ENCODE results near the gene HARS1. TPM values are rescaled to one million over a fixed set of nuclear protein-coding genes. Genes with fewer than 3 reads are reported as not detected.
"Not testable (repeated sequence)": the region's sequence is repeated elsewhere in the genome, so short reads cannot be mapped to it uniquely, and the experiment has no call there.

Gene HARS1
- total RNA-seq, 4 donors from 2014 or later = 41.0 to 56.8 (median 48.2) TPM

- 46 to 47% methylated on average over 1 of the region's 1 CpG for WGBS, 2 donors
- intact Hi-C loops (cut with DNase I) = no loop called here
- DNase-seq = no peak
- H3K4me1 ChIP-seq = peaks cover 5 to 15% of the 10 kb centered on the region in 2 donors
- TF ChIP-seq POLR2A (IDR thresholded peaks at IDR 0.05) (no peak), CTCF (IDR thresholded peaks at IDR 0.05) (no peak)
- H3K27me3 ChIP-seq = no peaks in the 10 kb centered on the region
- H3K4me3 ChIP-seq (replicated peaks in 1 of 3) = no peak overlapping the region
- no peaks in the 10 kb centered on the region for H3K9me3 ChIP-seq
- no peak overlapping the region for H3K27ac ChIP-seq
- no peaks in the 10 kb centered on the region for H3K36me3 ChIP-seq
Measured at GRCh38 chr5:140628711-140629110, 62.5 kb downstream of the HARS1 start.

- Histone ChIP-seq H3K9me3 (no peaks in the 10 kb centered on the region), H3K27ac (no peak overlapping the region), H3K27me3 (no peaks in the 10 kb centered on the region), H3K4me1 (peaks cover 0 to 9% of the 10 kb centered on the region in 2 donors), H3K36me3 (no peaks in the 10 kb centered on the region), H3K4me3 (replicated peaks in 1 of 3) (no peak overlapping the region)
- DNase-seq = no peak
- intact Hi-C loops (cut with DNase I) = no loop called here
- 85 to 87% methylated on average over 6 of the region's 6 CpGs for WGBS, 2 donors
- TF ChIP-seq CTCF (IDR thresholded peaks at IDR 0.05) (no peak), POLR2A (IDR thresholded peaks at IDR 0.05) (no peak)
Measured at GRCh38 chr5:140627972-140628371, 63.2 kb downstream of the HARS1 start.

GRCh38 chr5:140624886-140625285, 66.3 kb downstream of the HARS1 start:
- H3K4me1 ChIP-seq; H3K27me3 ChIP-seq; H3K27ac ChIP-seq; intact Hi-C loops (cut with DNase I); DNase-seq; H3K4me3 ChIP-seq (replicated peaks in 1 of 3); H3K9me3 ChIP-seq; H3K36me3 ChIP-seq: not testable (repeated sequence)
- WGBS, 2 donors = 87 to 88% methylated on average over 10 of the region's 10 CpGs

Small RNA genes within 50 kb of the gene (microRNA-seq; reads per million reads assigned to microRNA genes)
- gene MIR3655 = 1.8 reads per million

Small RNA genes within 50 kb of the gene (small RNA-seq; reads per million reads assigned to genes)
- gene VTRNA1-1 = 81.0 reads per million, percentile 96 among the genes with 10 or more reads in this experiment
- gene VTRNA1-2 = 0.56 reads per million
- 0.56 reads per million for gene VTRNA1-3

Other genes starting within 250 kb of the HARS1 start
- 10 to 100 TPM in 3 of 4 donors, 1 to 10 TPM in 1; 9.1 to 18.9 (median 15.6) TPM for gene EIF4EBP3, start 143.7 kb downstream of the HARS1 start, total RNA-seq
- 10 to 100 TPM; 22.7 to 43.7 (median 35.7) TPM for gene SRA1, start 133.9 kb downstream of the HARS1 start, total RNA-seq
- 10 to 100 TPM; 20.2 to 33.5 (median 26.1) TPM for gene APBB3, start 126.8 kb downstream of the HARS1 start, total RNA-seq
- 100 to 1,000 TPM in 1 of 4 donors, 10 to 100 TPM in 3; 64.2 to 114 (median 74.0) TPM for gene SLC35A4, start 126.5 kb downstream of the HARS1 start, total RNA-seq
- gene CD14, start 58.2 kb downstream of the HARS1 start, total RNA-seq = 10 to 100 TPM; 18.5 to 36.7 (median 30.0) TPM
- 10 to 100 TPM; 16.1 to 48.7 (median 29.3) TPM for gene TMCO6, start 51.9 kb downstream of the HARS1 start, total RNA-seq
- 10 to 100 TPM; 25.9 to 90.9 (median 56.4) TPM for gene NDUFA2, start 43.7 kb downstream of the HARS1 start, total RNA-seq
- gene IK, start 43.5 kb downstream of the HARS1 start, total RNA-seq = 100 to 1,000 TPM; 106 to 279 (median 161) TPM
- gene WDR55, start 26.5 kb downstream of the HARS1 start, total RNA-seq = 10 to 100 TPM; 19.5 to 23.8 (median 20.7) TPM
- 1 to 10 TPM in 2 of 4 donors, not detected in 2; 1.3 to 2.0 TPM for gene DND1, start 17.8 kb downstream of the HARS1 start, total RNA-seq
- gene HARS2, start 85 bp upstream of the HARS1 start, total RNA-seq = 10 to 100 TPM; 29.3 to 31.8 (median 30.1) TPM
- 10 to 100 TPM; 35.1 to 46.0 (median 37.5) TPM for gene ZMAT2, start 9.1 kb upstream of the HARS1 start, total RNA-seq
- gene PCDHA1, start 94.8 kb upstream of the HARS1 start, total RNA-seq = under 1 TPM in 1 of 4 donors, not detected in 3; 0.13 TPM
- gene PCDHA2, start 103.5 kb upstream of the HARS1 start, total RNA-seq = under 1 TPM in 1 of 4 donors, not detected in 3; 0.22 TPM
- gene PCDHA3, start 109.7 kb upstream of the HARS1 start, total RNA-seq = 1 to 10 TPM; 1.1 to 1.7 (median 1.3) TPM
- gene PCDHA4, start 115.7 kb upstream of the HARS1 start, total RNA-seq = 1 to 10 TPM in 1 of 4 donors, under 1 TPM in 3; 0.40 to 2.1 (median 0.69) TPM
- under 1 TPM; 0.33 to 0.54 (median 0.45) TPM for gene PCDHA5, start 130.2 kb upstream of the HARS1 start, total RNA-seq
- 1 to 10 TPM in 2 of 4 donors, under 1 TPM in 2; 0.29 to 1.3 (median 1.0) TPM for gene PCDHA6, start 136.6 kb upstream of the HARS1 start, total RNA-seq
- under 1 TPM; 0.45 to 0.88 (median 0.54) TPM for gene PCDHA7, start 142.9 kb upstream of the HARS1 start, total RNA-seq
- under 1 TPM in 3 of 4 donors, not detected in 1; 0.27 to 0.93 (median 0.33) TPM for gene PCDHA8, start 149.8 kb upstream of the HARS1 start, total RNA-seq
- under 1 TPM; 0.17 to 0.54 (median 0.29) TPM for gene PCDHA9, start 157.0 kb upstream of the HARS1 start, total RNA-seq
- 10 to 100 TPM in 2 of 4 donors, 1 to 10 TPM in 2; 6.0 to 11.8 (median 9.2) TPM for gene PCDHA10, start 164.5 kb upstream of the HARS1 start, total RNA-seq
- gene PCDHA11, start 177.6 kb upstream of the HARS1 start, total RNA-seq = 1 to 10 TPM; 1.8 to 4.2 (median 2.1) TPM
- 1 to 10 TPM; 3.3 to 9.6 (median 6.1) TPM for gene PCDHA12, start 183.9 kb upstream of the HARS1 start, total RNA-seq
- 1 to 10 TPM; 1.8 to 4.0 (median 3.1) TPM for gene PCDHA13, start 190.8 kb upstream of the HARS1 start, total RNA-seq
- gene PCDHAC1, start 234.9 kb upstream of the HARS1 start, total RNA-seq = 1 to 10 TPM; 3.0 to 6.4 (median 3.5) TPM

Measured in thyroid gland (tissue), 4 donors.